ENCODE results near the gene LRBA. TPM values are rescaled to one million over a fixed set of nuclear protein-coding genes. Genes with fewer than 3 reads are reported as not detected.

The LRBA gene
- total RNA-seq, 1 donor from 2014 or later, result 103 TPM

- no peak overlapping the region for H3K4me3 ChIP-seq (ENCODE audit: low read depth, low read length)
- no peaks in the 10 kb centered on the region for H3K36me3 ChIP-seq (ENCODE audit: control insufficient read depth, insufficient read depth, low read length)
- no peak for TF ChIP-seq CTCF (IDR thresholded peaks at IDR 0.05; ENCODE audit: insufficient read depth, low read length, severe bottlenecking)
- FAIRE-seq (no peak), DNase-seq (ENCODE audit: low read depth) (no peak)
- H3K27me3 ChIP-seq (ENCODE audit: control insufficient read depth, insufficient read depth, low read length), result no peaks in the 10 kb centered on the region
These were observed 578.3 kb downstream of the LRBA start for GRCh38 chr4:150436598-150437370.

GRCh38 chr4:150431221-150431620 lies 583.9 kb downstream of the LRBA start:
- no peak for TF ChIP-seq CTCF (IDR thresholded peaks at IDR 0.05; ENCODE audit: insufficient read depth, low read length, severe bottlenecking)
- no peaks in the 10 kb centered on the region for H3K36me3 ChIP-seq (ENCODE audit: control insufficient read depth, insufficient read depth, low read length)
- no peak for FAIRE-seq
- H3K27me3 ChIP-seq (ENCODE audit: control insufficient read depth, insufficient read depth, low read length), result no peaks in the 10 kb centered on the region
- H3K4me3 ChIP-seq (ENCODE audit: low read depth, low read length), result no peak overlapping the region
- no peak for DNase-seq (ENCODE audit: low read depth)

GRCh38 chr4:150425161-150425560 lies 589.9 kb downstream of the LRBA start:
- Histone ChIP-seq H3K4me3 (ENCODE audit: low read depth, low read length) (no peak overlapping the region), H3K36me3 (ENCODE audit: control insufficient read depth, insufficient read depth, low read length) (peaks cover 1% of the 10 kb centered on the region), H3K27me3 (ENCODE audit: control insufficient read depth, insufficient read depth, low read length) (no peaks in the 10 kb centered on the region)
- DNase-seq (ENCODE audit: low read depth), result no peak
- no peak for FAIRE-seq
- no peak for TF ChIP-seq CTCF (IDR thresholded peaks at IDR 0.05; ENCODE audit: insufficient read depth, low read length, severe bottlenecking)

- FAIRE-seq (no peak), DNase-seq (ENCODE audit: low read depth) (no peak)
These were observed 591.6 kb downstream of the LRBA start for GRCh38 chr4:150423503-150423902.

GRCh38 chr4:150423074-150423473 lies 592.0 kb downstream of the LRBA start:
- TF ChIP-seq CTCF (IDR thresholded peaks at IDR 0.05; ENCODE audit: insufficient read depth, low read length, severe bottlenecking), result no peak
- no peak overlapping the region for H3K4me3 ChIP-seq (ENCODE audit: low read depth, low read length)
- H3K36me3 ChIP-seq (ENCODE audit: control insufficient read depth, insufficient read depth, low read length), result peaks cover 1% of the 10 kb centered on the region
- no peaks in the 10 kb centered on the region for H3K27me3 ChIP-seq (ENCODE audit: control insufficient read depth, insufficient read depth, low read length)
- no peak for DNase-seq (ENCODE audit: low read depth)
- no peak for FAIRE-seq

More at GRCh38 chr4:150423503-150423902, 591.6 kb downstream of the LRBA start:
- H3K27me3 ChIP-seq (ENCODE audit: control insufficient read depth, insufficient read depth, low read length), result no peaks in the 10 kb centered on the region
- peaks cover 1% of the 10 kb centered on the region for H3K36me3 ChIP-seq (ENCODE audit: control insufficient read depth, insufficient read depth, low read length)
- H3K4me3 ChIP-seq (ENCODE audit: low read depth, low read length), result no peak overlapping the region
- TF ChIP-seq CTCF (IDR thresholded peaks at IDR 0.05; ENCODE audit: insufficient read depth, low read length, severe bottlenecking), result no peak

GRCh38 chr4:150421612-150422011 lies 593.5 kb downstream of the LRBA start:
- peaks cover 1% of the 10 kb centered on the region for H3K36me3 ChIP-seq (ENCODE audit: control insufficient read depth, insufficient read depth, low read length)
- DNase-seq (ENCODE audit: low read depth) (no peak), FAIRE-seq (no peak)
- no peak for TF ChIP-seq CTCF (IDR thresholded peaks at IDR 0.05; ENCODE audit: insufficient read depth, low read length, severe bottlenecking)
- no peaks in the 10 kb centered on the region for H3K27me3 ChIP-seq (ENCODE audit: control insufficient read depth, insufficient read depth, low read length)
- no peak overlapping the region for H3K4me3 ChIP-seq (ENCODE audit: low read depth, low read length)

Data from bronchial epithelial cell (primary cell).